Left kidney (tissue), 8 donors: ENCODE data around the gene DCTN4. TPM values are rescaled to one million over a fixed set of nuclear protein-coding genes. Genes with fewer than 3 reads are reported as not detected.
A peak's percentile ranks its signal among the peaks of the same experiment; 100 is the strongest.
"Not testable (repeated sequence)": the region's sequence is repeated elsewhere in the genome, so short reads cannot be mapped to it uniquely, and the experiment has no call there.

Experiments
- DNase-seq: peaks from one replicate; pipeline ENCODE4 v3.0.0-alpha.2; 2013
- long read RNA-seq, 8 donors: transcript quantifications; one replicate each; lab custom pipeline, GENCODE V29; 2026
- polyA plus RNA-seq: library from polyadenylated mRNA; unstranded; fragments of 120-200 nt; gene quantifications from one replicate; pipeline ENCODE4 v1.2.1, GENCODE V29; 2013; ENCODE audit not compliant: insufficient read length

DCTN4 gene
- 82.6 TPM for polyA plus RNA-seq
- long read RNA-seq, donor 1, full-length matches to known transcripts: 20 of 30 reads
- long read RNA-seq, donor 1, partial matches to known transcripts: 10 of 30 reads
- long read RNA-seq, donor 1, other reads (novel, unspliced or antisense): 0 of 30 reads
- long read RNA-seq, donor 2, full-length matches to known transcripts: 8 of 15 reads
- long read RNA-seq, donor 2, partial matches to known transcripts: 7 of 15 reads
- long read RNA-seq, donor 2, other reads (novel, unspliced or antisense): 0 of 15 reads
- long read RNA-seq, donor 3, full-length matches to known transcripts: 8 of 8 reads
- long read RNA-seq, donor 3, partial matches to known transcripts: 0 of 8 reads
- long read RNA-seq, donor 3, other reads (novel, unspliced or antisense): 0 of 8 reads
- long read RNA-seq, donor 4: 0 reads
- long read RNA-seq, donor 5, full-length matches to known transcripts: 12 of 12 reads
- long read RNA-seq, donor 5, partial matches to known transcripts: 0 of 12 reads
- long read RNA-seq, donor 5, other reads (novel, unspliced or antisense): 0 of 12 reads
- long read RNA-seq, donor 6, full-length matches to known transcripts: 5 of 12 reads
- long read RNA-seq, donor 6, partial matches to known transcripts: 7 of 12 reads
- long read RNA-seq, donor 6, other reads (novel, unspliced or antisense): 0 of 12 reads
- long read RNA-seq, donor 7, full-length matches to known transcripts: 13 of 13 reads
- long read RNA-seq, donor 7, partial matches to known transcripts: 0 of 13 reads
- long read RNA-seq, donor 7, other reads (novel, unspliced or antisense): 0 of 13 reads
- long read RNA-seq, donor 8, full-length matches to known transcripts: 3 of 3 reads
- long read RNA-seq, donor 8, partial matches to known transcripts: 0 of 3 reads
- long read RNA-seq, donor 8, other reads (novel, unspliced or antisense): 0 of 3 reads

- DNase-seq: peak; percentile 99
Observed at GRCh38 chr5:150758531-150759333, at the start of gene DCTN4. Gene DCTN4, minus strand, starts transcription at chr5:150759017. Its CDS starts 24 bp downstream, at chr5:150758993.

- DNase-seq: no peak
Observed at GRCh38 chr5:150804388-150804787, 45.6 kb upstream of the DCTN4 start.

- peak; percentile 86 for DNase-seq
Observed at GRCh38 chr5:150801117-150801927, 42.5 kb upstream of the DCTN4 start.

GRCh38 chr5:150797384-150797783 is 38.6 kb upstream of the DCTN4 start:
- DNase-seq: no peak

GRCh38 chr5:150794927-150795326 is 36.1 kb upstream of the DCTN4 start:
- DNase-seq: no peak

- DNase-seq: not testable (repeated sequence)
Observed at GRCh38 chr5:150793423-150793888, 34.6 kb upstream of the DCTN4 start.

- no peak for DNase-seq
Observed at GRCh38 chr5:150791536-150791935, 32.7 kb upstream of the DCTN4 start.

- DNase-seq: no peak
Observed at GRCh38 chr5:150789943-150790611, 31.3 kb upstream of the DCTN4 start.

- no peak for DNase-seq
Observed at GRCh38 chr5:150789450-150789849, 30.6 kb upstream of the DCTN4 start.

GRCh38 chr5:150788977-150789376 is 30.2 kb upstream of the DCTN4 start:
- no peak for DNase-seq

- no peak for DNase-seq
Observed at GRCh38 chr5:150787656-150788055, 28.8 kb upstream of the DCTN4 start.

GRCh38 chr5:150786876-150787275 is 28.1 kb upstream of the DCTN4 start:
- no peak for DNase-seq

- no peak for DNase-seq
Observed at GRCh38 chr5:150785950-150786349, 27.1 kb upstream of the DCTN4 start.

GRCh38 chr5:150783422-150783928 is 24.7 kb upstream of the DCTN4 start:
- peak; percentile 89 for DNase-seq

- DNase-seq: no peak
Observed at GRCh38 chr5:150782850-150783249, 24.0 kb upstream of the DCTN4 start.

- no peak for DNase-seq
Observed at GRCh38 chr5:150781706-150782614, 23.1 kb upstream of the DCTN4 start.

- no peak for DNase-seq
Observed at GRCh38 chr5:150780816-150781221, 22.0 kb upstream of the DCTN4 start.

- no peak for DNase-seq
Observed at GRCh38 chr5:150780187-150780692, 21.4 kb upstream of the DCTN4 start.
